CD4-positive, alpha-beta T cell treated with Interleukin-21 for 1 hour (primary cell): Measurements from ENCODE around the gene TMEM165.

Experiments
- DNase-seq: peaks from one replicate; pipeline ENCODE4 v3.0.0-alpha.2; 2020

TMEM165 gene

GRCh38 chr4:55369968-55370367 lies 25.8 kb upstream of the TMEM165 start:
- no peak for DNase-seq

GRCh38 chr4:55372259-55372658 lies 23.5 kb upstream of the TMEM165 start:
- no peak for DNase-seq

DNA sequence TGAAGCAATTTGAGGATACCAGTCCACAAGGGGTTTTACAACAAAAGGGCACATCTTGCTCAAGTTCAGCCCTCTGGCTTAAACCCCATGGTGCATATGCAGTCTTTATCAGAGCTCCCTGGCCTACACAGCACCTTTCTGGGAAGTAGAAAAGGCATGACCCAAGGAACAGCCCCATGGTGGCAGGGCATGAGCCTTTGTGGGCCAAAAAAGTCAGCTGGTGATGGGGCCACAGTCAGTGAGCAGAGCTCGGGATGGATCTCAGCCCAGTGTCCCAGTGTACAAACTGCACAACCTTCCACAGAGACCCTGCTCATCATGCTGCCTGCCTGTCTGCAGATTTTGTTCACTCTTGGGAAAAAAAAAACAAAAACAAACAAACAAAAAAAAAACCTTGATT lies 22.3 kb upstream of the TMEM165 start:
- no peak for DNase-seq

DNA sequence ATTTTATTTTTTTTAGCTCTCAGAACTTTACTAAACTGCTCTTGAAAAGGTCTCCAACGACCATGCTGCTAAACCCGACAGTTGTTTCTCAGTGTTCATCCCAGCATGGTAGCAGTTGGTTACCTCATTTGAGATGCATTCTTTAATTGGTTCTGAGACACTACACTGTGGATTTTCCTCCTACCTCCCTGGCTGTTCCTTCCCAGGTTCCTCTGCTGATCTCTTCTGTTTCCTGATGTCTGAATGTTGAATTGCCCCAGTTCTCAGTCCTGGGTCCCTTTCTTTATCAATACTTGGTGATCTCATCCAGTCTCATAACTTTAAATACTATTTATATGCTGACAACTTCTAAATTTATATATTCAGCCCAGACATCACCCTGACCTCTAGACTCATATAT lies 19.1 kb upstream of the TMEM165 start:
- no peak for DNase-seq

GRCh38 chr4:55378617-55379467 lies 16.9 kb upstream of the TMEM165 start:
- DNase-seq, result no peak

DNA sequence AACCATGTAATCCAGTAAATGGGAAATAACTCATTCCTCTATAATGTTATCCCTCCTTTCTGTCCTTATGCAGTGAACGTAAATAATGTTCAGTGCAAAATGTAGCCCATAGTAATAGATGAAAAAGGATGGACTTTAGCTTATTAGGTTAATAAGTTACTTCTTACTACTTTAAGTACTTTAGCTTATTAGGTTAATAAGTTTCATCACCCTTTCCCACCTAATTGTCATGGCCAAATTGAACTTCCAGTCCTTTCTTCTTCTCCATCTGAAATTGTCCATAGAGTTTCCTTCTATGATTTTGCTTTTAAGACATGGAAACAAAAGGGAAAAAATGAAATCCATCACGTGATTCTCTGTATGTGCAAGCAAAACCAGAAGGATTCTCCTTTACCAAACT lies 15.2 kb upstream of the TMEM165 start:
- no peak for DNase-seq

DNA sequence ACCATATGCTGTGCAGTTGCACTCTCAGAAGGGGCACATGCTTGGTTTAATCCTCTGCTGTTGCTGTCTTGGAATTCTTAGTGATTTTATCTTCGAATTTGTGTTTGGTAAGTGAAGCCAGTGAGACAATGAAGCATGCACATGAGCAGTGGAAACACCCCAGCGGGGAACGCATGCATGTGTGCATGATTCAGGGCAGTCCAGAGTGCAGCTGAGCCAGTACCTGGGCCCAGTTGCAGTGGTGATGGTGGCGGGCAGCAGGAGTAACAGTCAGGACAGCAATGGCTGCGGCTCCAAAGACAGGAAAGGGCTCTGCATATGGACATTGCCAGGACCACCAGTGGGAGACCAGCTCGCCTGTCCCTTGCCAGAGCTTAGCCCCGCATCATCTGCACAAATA lies 14.3 kb upstream of the TMEM165 start:
- no peak for DNase-seq

GRCh38 chr4:55382488-55383003 lies 13.2 kb upstream of the TMEM165 start:
- no peak for DNase-seq

DNA sequence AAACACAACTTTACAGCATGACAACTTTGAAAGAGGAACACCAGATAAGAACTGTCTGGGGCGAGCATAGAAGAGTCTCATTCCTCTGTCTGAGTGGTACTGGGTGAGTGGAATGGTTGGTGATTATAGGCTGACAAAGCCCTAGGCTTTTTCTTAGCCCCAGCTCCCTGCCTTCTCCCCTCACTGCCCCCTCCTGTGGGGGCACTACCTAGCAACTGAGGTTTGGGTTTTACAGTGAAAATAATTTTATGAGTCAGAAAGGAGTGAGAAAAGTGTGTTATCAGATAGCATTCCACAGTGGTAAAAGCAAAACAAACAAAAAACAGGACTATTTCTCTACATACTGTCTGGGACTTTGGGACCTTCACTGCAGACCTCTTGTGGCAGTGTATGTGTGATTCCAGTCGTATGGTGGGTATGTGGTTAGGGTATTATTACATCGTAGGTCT lies 10.5 kb upstream of the TMEM165 start:
- DNase-seq, result no peak

DNA sequence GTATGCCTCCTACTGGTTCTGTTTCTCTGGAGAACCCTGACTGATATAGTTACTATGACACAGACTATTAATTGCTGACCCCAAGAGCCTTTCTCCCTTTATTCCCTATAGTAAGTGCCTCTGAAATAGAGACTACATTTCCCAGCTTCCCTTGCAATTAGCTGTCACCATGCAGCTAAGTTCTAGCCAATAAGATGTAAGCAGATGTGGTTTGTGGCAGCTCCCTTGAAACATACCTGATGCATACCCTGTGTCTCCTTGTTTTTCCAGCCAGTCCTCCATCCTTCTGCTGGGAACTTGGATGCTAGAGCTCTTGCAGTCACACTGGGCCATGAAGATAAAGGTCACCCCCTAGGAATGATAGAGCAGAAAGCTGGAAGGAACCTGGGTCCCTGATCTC lies 9.7 kb upstream of the TMEM165 start:
- peak; percentile 37 for DNase-seq

GRCh38 chr4:55386840-55387239 lies 8.9 kb upstream of the TMEM165 start:
- no peak for DNase-seq

- no peak for DNase-seq
Measured at GRCh38 chr4:55393461-55394320, 2.1 kb upstream of the TMEM165 start.

DNA sequence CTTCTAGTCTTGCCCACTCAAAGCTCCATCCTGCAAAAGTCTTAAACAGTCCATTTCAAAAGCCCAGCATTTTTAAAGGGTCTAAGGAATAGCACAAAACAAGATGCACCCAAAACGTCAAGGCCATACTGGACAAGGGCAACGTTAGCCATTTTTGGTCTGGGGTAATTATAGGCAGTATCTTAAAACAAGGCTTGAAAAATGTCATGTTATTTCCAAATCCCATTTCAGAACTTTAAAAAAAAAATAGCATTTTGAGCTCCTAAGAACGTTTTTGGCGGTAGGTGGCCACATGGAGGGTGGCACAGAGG lies 584 bp upstream of the TMEM165 start:
- DNase-seq, result no peak

DNA sequence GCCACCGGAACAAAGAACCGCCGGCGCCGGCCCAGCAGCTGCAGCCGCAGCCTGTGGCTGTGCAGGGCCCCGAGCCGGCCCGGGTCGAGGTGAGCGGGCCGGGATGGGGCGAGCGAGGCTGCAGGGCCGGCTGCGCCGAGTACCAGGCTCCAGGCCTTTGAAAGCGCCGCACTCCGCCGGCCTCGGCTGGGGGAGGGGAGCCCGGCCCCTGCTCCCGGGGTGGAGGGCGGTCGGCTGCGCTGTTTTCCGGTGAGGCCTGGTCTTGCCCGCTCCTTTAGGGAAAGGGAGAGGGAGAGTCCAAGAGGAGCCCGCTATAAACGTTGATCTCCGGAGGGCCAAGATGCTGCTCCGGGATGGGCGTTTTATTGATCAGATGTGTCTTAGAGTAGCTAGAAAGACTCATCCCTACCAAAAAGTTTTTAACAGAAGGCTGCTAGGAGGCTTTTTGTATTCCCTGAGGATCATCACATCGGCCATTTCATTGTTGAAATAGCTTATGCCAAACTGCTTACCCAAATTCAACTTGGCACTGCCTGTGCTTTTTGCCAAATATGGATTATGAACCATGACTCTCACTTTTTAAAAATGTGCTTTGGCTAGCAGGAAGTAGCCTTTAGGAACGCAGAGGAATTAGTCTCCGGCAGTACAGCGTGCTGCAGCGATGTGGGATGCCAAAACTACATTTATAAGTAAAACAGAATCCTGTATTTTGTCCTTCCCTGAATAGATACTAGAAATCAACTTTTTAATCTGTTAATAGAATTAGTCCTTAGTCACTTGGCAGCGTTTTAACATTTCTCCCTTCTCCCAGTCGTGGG lies 760 bp downstream of the TMEM165 start:
- no peak for DNase-seq

GRCh38 chr4:55397126-55397436 lies 1.3 kb downstream of the TMEM165 start:
- DNase-seq, result no peak

- no peak for DNase-seq
Measured at GRCh38 chr4:55397520-55398321, 2.0 kb downstream of the TMEM165 start.

DNA sequence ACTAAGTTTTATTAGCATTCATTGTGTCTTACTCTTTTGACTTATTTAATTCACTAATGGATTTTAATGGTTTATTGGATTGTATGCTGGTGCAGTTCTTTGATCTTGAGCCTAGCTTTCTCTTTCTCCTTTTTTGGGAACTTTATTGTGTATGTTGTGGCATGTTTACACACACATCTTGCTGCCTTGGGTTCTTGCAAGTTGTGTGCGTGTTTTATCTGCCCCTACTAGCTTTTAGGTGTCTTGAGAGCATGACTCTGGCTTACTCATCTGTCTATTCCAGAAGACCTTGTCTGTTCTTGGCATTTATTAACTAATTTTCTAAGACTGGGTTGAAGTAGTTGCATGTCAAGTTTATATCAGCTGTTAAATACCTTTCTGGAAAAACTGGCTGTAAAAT lies 2.7 kb downstream of the TMEM165 start:
- DNase-seq, result no peak

DNA sequence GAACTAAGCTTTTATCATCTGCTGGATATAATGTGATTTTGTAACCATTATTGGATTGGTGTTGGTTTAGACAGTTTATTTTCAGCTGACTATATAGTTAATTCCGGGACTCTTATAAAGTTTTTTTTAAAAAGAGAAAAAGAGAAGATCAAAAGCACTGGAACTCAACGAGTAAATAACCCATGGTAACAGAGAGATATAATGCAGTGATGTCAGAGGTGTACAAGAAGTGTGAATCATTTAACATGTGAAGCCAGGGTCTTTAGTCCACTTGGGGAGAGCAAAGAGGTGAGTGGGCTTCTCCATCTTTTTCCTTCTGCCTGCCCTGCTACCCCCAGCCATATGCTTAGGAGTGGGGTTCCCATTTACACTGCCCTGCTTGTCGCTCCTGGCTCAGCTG lies 3.2 kb downstream of the TMEM165 start:
- no peak for DNase-seq

DNA sequence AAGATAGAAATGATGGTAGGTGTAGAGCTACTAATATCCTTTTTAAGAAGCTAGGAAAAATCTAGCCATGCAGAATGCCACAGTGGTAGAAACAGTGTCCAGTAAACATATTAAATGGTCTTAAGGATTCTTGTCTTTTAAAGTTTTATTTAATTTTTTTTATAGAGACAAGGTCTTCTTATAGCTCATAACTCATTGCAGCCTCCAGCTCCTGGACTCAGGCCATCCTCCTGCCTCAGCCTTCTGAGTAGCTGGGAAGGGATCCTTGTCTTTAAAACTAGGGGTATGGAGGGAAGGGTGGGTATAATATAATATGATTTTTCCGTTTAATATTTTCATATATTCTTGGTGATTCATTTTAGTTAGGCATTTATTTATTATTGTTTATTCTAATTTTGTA lies 3.8 kb downstream of the TMEM165 start:
- no peak for DNase-seq

DNA sequence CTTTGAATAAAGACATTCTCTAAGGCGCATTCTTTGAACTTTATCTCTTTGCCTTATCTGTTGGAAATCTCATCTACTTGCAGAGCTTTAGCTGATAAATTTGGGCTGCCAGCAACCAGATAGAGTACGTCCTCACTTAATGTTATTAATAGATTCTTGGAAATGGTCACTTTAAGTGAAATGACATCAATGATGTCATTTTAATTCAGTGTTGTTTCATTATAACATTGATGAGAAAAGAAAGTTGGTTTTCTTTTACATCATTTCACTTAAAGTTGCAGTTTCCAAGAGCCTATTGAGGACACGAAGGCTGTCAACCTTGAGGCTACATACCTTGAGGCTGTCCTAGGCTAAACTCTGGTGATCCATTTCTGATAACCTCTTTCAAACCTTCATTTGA lies 9.3 kb downstream of the TMEM165 start:
- DNase-seq, result no peak

DNA sequence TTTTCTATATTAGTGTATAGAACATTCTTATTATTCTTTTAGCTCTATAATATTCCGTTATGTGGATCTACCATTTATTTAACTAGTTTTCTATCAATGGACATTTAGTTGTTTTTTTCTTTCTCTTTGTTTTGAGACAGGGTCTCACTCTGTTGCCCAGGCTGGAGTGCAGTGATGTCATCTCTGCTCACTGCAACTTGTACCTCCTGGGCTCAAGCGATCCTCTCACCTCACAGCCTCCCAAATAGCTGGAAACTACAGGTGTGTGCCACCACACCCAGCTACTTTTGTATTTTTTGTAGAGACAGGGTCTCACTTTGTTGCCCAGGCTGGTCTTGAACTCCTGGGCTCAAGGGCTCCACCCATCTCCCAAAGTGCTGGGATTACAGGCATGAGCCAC lies 10.8 kb downstream of the TMEM165 start:
- DNase-seq, result no peak

DNA sequence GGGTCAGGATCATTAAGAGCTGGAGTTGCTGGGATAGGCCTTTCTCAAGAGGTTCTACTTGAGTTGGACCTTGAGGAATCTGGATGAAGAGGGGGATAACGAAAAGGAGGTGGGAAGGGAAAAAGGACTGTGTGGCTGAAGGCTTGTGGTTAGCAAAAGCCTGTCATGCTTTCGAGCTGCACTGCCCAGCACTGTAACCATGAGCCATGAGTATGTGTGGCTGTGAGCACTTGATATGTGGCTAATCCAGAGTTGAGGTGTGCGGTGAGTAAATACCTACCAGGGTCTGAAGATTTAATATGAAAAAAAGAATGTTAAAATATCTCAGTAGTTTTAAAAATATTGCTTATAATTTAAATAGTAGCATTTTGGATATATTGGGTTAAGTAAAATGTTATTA lies 11.4 kb downstream of the TMEM165 start:
- no peak for DNase-seq

DNA sequence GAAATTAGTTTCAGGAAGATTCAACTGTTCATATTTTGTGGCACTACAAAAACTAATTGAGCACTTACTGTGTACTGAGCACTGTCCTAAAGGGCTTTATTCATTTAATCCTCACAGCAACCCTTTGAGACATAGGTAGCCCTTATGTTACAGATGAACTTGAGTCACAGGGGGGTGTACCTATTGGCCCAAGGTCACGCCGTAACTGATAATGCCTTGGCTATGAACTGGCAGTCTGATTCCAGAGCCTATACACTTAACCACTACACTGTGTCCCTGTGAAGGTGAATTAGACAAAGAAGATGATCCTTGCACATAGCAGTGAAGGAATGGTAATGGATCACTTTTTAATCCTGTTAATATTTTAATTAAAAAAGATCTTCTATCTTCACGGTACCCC lies 12.0 kb downstream of the TMEM165 start:
- DNase-seq, result no peak
